Activated CD4-positive, alpha-beta memory T cell treated with anti-CD3 and anti-CD28 coated beads for 36 hours (primary cell): ENCODE measurements around the gene HMCN2. TPM values are rescaled to one million over a fixed set of nuclear protein-coding genes. Genes with fewer than 3 reads are reported as not detected.

Experiments used
- CTCF ChIA-PET: fragments of 350-600 bp; sonication (Branson Sonifier 250); formaldehyde crosslinking; loops from one replicate; lab custom pipeline; 2021; ENCODE audit warnings: antibody characterized with exemption, inconsistent platforms; lab: Charles Lee
- POLR2A ChIA-PET: fragments of 350-600 bp; sonication (Branson Sonifier 250); formaldehyde crosslinking; loops from one replicate; lab custom pipeline; 2021; ENCODE audit warnings: antibody characterized with exemption; lab: Charles Lee
- DNase-seq: peaks from one replicate; pipeline ENCODE4 v3.0.0-alpha.2; 2020
- H3K27ac Mint-ChIP-seq: one replicate; pipeline ENCODE4 v1.8.0; 2021; ENCODE audit warnings: mixed read lengths
- H3K27me3 Mint-ChIP-seq: one replicate; pipeline ENCODE4 v1.8.0; 2021; ENCODE audit warnings: mixed read lengths
- H3K36me3 Mint-ChIP-seq: one replicate; pipeline ENCODE4 v1.8.0; 2021; ENCODE audit warnings: mixed read lengths
- H3K4me1 Mint-ChIP-seq: one replicate; pipeline ENCODE4 v1.8.0; 2021; ENCODE audit warnings: low read depth, mixed read lengths
- H3K4me3 Mint-ChIP-seq: one replicate; pipeline ENCODE4 v1.8.0; 2021; ENCODE audit warnings: mild to moderate bottlenecking, mixed read lengths
- H3K9me3 Mint-ChIP-seq: one replicate; pipeline ENCODE4 v1.8.0; 2021; ENCODE audit warnings: mixed read lengths
- intact Hi-C: fragments of 100-400 bp; cut with micrococcal nuclease; formaldehyde crosslinking; loops from one replicate; pipeline ENCODE4 v1.15.1; 2023
- total RNA-seq, 2 experiments: library from RNA; stranded (reverse); gene quantifications; one replicate each; pipeline ENCODE4 v1.2.3, GENCODE V29; 2021

Gene HMCN2
- total RNA-seq, 2 experiments from 2014 or later = not detected

DNA sequence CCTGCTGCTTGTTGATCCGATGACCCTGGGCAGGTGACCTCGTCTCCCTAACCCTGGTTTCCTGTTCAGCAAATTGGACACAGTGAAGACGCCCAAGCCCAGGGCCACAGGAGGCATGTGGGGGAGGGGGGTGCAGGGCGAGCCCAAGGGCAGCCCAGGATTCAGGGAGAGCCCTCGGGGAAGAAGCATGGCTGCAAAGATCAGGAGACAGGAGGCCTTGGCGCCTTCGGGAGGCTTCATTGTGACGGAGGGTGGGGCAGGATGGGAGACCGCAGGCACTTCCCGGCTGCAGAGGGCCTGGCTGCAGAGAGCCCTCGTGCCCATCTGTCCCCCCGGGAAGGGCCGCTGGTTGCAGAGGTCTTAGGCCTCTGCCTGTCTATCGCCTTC lies 185.4 kb downstream of the HMCN2 start:
- peaks cover 8% of the 10 kb centered on the region for H3K4me1 Mint-ChIP-seq
- ChIA-PET POLR2A (no interaction called here), CTCF (no interaction called here)
- no peak overlapping the region for H3K27ac Mint-ChIP-seq
- no peak for DNase-seq
- intact Hi-C loops = no loop called here
- no peaks in the 10 kb centered on the region for H3K36me3 Mint-ChIP-seq
- no peaks in the 10 kb centered on the region for H3K9me3 Mint-ChIP-seq
- peaks cover 19% of the 10 kb centered on the region for H3K27me3 Mint-ChIP-seq
- H3K4me3 Mint-ChIP-seq = no peak overlapping the region

DNA sequence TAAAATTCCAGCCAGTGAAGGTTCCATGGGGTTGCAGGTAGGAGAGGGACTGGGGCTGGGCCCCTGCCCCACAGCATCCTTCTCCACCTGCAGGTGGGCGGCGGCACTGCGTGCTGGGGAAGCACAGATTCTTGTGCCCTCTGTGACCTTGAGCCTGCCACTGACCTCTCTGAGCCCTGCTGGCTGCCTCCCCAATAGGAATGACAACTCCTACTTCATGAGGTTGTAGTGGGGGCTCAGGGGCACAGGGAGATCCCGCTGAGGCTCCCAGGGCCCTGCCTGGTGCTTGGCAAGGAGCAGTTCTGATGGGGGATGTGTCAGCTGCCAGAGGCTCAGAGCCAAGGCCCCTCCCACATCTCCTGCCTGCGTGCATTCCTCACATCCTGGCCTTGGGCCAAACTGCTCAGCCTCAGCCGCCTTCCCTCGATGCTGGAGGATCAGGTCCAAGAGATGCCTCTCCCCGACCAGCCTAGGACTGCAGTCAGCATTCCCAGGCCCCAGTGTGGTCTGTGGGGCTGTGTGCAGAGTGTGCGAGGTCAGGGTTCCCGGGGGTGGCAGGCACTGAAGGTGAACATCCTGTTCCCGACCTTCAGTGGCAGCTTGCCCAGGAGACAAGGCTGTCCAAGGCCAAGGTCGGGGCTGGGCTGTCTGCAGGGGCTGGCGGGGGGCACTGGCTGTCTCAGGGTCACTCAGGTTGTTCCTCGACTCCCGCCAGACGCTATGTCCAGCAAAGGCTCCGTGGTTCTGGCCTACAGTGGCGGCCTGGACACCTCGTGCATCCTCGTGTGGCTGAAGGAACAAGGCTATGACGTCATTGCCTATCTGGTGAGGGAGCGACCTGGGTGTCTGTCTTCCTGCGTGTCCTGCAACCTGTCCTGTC lies 186.2 kb downstream of the HMCN2 start:
- Mint-ChIP-seq H3K9me3 (no peaks in the 10 kb centered on the region), H3K4me1 (peaks cover 6% of the 10 kb centered on the region), H3K36me3 (no peaks in the 10 kb centered on the region), H3K27ac (no peak overlapping the region), H3K4me3 (no peak overlapping the region), H3K27me3 (peaks cover 15% of the 10 kb centered on the region)
- ChIA-PET CTCF (interaction anchor here (1.7 kb wide), 1 partner anchor 232 kb away, joined by 6 read pairs; no protein-coding TSS in a partner anchor), POLR2A (no interaction called here)
- intact Hi-C loops = no loop called here
- DNase-seq = peak; percentile 40

DNA sequence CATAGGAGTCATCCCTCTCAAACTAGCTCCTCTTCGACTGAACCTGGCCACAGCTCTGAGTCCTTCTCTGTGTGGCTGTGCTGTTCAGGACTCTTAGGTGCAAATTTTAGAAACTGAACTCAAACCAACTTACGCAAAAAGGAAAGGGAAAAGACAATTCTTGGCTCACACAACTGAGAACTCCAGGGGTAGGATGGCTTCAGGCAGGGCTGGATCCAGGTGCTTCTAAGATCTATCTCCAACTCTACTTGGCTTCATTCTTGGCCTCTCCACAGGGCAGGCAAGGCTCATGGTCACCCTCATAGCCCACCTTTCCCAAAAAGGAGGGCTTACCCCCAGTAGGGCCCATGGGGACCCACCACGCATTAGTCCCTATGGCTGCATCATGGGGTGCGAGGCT lies 187.3 kb downstream of the HMCN2 start:
- intact Hi-C loops = no loop called here
- POLR2A ChIA-PET = no interaction called here
- CTCF ChIA-PET = interaction anchor here (1.4 to 1.7 kb wide), 2 partner anchors 229 to 231 kb away, joined by 6 to 7 read pairs; no protein-coding TSS in a partner anchor
- H3K4me3 Mint-ChIP-seq = no peak overlapping the region
- H3K27ac Mint-ChIP-seq = no peak overlapping the region
- no peaks in the 10 kb centered on the region for H3K36me3 Mint-ChIP-seq
- peaks cover 5% of the 10 kb centered on the region for H3K4me1 Mint-ChIP-seq
- no peak for DNase-seq
- H3K9me3 Mint-ChIP-seq = no peaks in the 10 kb centered on the region
- peaks cover 12% of the 10 kb centered on the region for H3K27me3 Mint-ChIP-seq

DNA sequence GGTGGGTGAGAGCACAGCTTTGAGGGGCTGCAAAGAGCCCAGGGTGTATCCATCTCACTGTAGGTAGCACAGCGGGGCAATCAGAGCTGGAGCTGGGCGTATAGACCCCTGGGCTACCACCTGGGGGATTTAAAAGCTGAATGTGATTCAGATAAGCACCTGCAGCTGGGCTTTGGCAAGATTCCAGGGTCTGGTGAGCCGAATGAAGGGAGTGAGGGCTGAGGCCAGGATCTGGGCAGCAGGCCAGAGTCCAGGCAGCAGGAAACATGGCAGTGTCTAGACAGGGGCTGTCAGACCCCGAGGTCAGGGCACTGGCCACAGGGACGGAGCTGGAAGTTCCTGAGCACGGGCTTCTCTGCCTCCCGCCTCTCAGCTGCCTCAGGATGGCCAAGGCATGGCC lies 187.9 kb downstream of the HMCN2 start:
- CTCF ChIA-PET = interaction anchor here (1.4 to 1.7 kb wide), 2 partner anchors 229 to 231 kb away, joined by 6 to 7 read pairs; no protein-coding TSS in a partner anchor
- no peak overlapping the region for H3K27ac Mint-ChIP-seq
- DNase-seq = no peak
- no peaks in the 10 kb centered on the region for H3K9me3 Mint-ChIP-seq
- H3K4me3 Mint-ChIP-seq = no peak overlapping the region
- intact Hi-C loops = no loop called here
- no peaks in the 10 kb centered on the region for H3K4me1 Mint-ChIP-seq
- H3K27me3 Mint-ChIP-seq = peaks cover 9% of the 10 kb centered on the region
- no peaks in the 10 kb centered on the region for H3K36me3 Mint-ChIP-seq
- POLR2A ChIA-PET = no interaction called here

DNA sequence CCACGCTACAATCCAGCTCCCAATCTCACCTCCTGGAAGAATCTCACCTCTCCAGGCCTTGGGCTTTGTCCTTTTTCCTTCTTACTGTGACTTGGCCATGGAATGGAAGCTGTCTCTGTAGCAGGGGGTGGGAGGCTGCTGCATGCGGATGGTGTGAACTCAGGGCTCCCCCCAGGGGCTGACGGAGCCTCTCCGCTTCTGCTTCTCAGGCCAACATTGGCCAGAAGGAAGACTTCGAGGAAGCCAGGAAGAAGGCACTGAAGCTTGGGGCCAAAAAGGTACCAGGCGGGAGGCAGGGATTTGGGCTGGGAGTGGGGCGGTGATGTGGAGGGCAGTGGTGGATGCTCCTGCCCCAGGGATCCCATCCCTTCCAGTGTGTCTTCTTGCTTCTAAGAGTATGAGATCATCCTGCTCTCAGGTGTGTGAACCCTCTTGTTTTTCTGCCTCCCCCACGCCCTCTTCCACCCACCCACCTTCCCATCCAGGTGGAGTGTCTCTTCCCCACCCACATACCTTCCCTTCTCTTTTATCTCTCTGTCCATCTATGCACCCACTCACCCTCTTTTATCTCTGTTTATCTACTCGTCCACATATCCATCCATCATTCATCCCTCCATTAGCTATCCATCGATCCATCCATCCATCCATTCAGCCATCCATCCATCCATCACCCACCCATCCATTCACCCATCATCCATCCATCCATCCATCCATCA lies 188.7 kb downstream of the HMCN2 start:
- ChIA-PET CTCF (interaction anchor here (0.7 to 1.4 kb wide), 2 partner anchors 228 to 230 kb away, joined by 3 to 7 read pairs; no protein-coding TSS in a partner anchor), POLR2A (no interaction called here)
- H3K36me3 Mint-ChIP-seq = no peaks in the 10 kb centered on the region
- no peaks in the 10 kb centered on the region for H3K4me1 Mint-ChIP-seq
- H3K9me3 Mint-ChIP-seq = no peaks in the 10 kb centered on the region
- H3K4me3 Mint-ChIP-seq = no peak overlapping the region
- intact Hi-C loops = no loop called here
- H3K27ac Mint-ChIP-seq = no peak overlapping the region
- no peak for DNase-seq
- peaks cover 6% of the 10 kb centered on the region for H3K27me3 Mint-ChIP-seq

DNA sequence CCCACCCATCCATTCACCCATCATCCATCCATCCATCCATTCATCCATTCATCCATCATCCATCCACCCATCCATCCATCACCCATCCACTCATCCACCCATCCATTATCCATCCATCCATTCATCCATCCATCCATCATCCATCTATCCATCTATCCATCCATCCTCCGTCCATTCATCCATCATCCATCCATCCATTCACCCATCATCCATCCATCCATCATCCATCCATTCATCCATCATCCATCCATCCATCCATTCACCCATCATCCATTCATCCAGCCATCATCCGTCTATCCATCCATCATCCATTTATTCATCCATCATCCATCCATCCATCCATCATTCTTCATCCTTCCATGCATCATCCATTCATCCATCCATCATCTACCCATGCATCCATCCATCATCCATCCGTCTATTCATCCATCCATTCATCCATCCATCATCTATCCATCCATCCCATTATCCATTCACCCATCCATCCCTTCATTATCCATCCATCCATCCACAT lies 189.3 kb downstream of the HMCN2 start:
- intact Hi-C loops = no loop called here
- ChIA-PET CTCF (no interaction called here), POLR2A (no interaction called here)
- Mint-ChIP-seq H3K36me3 (no peaks in the 10 kb centered on the region), H3K4me1 (no peaks in the 10 kb centered on the region), H3K4me3 (no peak overlapping the region), H3K27ac (no peak overlapping the region), H3K27me3 (peaks cover 6% of the 10 kb centered on the region), H3K9me3 (no peaks in the 10 kb centered on the region)
- DNase-seq = no peak

DNA sequence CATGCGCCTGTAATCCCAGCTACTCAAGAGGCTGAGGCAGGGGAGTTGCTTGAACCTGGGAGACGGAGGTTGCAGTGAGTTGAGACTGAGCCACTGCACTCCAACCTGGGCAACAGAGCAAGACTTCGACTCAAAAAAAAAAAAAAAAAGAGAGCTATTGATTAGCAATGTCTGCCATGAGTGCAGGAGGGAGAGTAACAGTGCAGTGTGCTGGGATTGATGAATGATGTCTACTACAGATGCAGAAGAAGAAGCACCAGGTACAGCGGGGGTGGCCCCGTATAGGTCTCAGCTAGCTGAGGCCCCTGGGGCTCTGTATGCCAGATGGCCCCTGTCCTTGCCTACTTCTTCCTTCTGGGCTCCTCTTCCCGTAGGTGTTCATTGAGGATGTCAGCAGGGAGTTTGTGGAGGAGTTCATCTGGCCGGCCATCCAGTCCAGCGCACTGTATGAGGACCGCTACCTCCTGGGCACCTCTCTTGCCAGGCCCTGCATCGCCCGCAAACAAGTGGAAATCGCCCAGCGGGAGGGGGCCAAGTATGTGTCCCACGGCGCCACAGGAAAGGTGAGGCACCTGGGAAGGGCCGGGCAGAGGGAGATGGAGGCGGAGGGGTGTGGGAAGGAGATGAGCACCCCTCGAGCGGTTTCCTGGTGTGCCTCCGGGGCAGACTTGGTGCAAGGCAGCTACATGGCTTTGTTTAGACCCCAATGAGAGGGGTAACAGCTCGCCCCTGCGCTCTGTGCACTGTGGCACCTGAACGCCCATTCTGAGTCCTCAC lies 192.7 kb downstream of the HMCN2 start:
- no peak overlapping the region for H3K4me3 Mint-ChIP-seq
- H3K36me3 Mint-ChIP-seq = no peaks in the 10 kb centered on the region
- intact Hi-C loops = no loop called here
- H3K4me1 Mint-ChIP-seq = no peaks in the 10 kb centered on the region
- peaks cover 12% of the 10 kb centered on the region for H3K27me3 Mint-ChIP-seq
- no peak overlapping the region for H3K27ac Mint-ChIP-seq
- ChIA-PET POLR2A (no interaction called here), CTCF (interaction anchor here (0.5 to 10.8 kb wide), 2 partner anchors 224 to 1430 kb away, joined by 3 to 158 read pairs; partner anchors contain the start of gene SH3GLB2)
- no peak for DNase-seq
- H3K9me3 Mint-ChIP-seq = no peaks in the 10 kb centered on the region

DNA sequence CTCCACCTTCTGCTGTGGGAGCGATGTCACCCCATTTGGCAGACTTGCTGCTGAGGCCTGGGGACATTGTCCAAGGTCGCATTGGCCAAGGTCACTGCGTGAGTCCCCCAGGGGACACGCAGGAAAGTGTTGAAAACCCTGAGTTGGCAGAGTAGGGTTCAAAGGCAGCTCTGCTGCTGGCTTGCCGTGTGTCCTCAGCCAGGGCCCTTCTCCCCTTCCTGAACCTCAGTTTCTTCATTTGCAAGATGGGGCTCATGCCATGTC lies 193.2 kb downstream of the HMCN2 start:
- ChIA-PET POLR2A (no interaction called here), CTCF (interaction anchor here (10.8 kb wide), 1 partner anchor 223 kb away, joined by 158 read pairs; no protein-coding TSS in a partner anchor)
- no peaks in the 10 kb centered on the region for H3K36me3 Mint-ChIP-seq
- no peaks in the 10 kb centered on the region for H3K4me1 Mint-ChIP-seq
- intact Hi-C loops = no loop called here
- no peak overlapping the region for H3K4me3 Mint-ChIP-seq
- DNase-seq = no peak
- no peaks in the 10 kb centered on the region for H3K9me3 Mint-ChIP-seq
- H3K27ac Mint-ChIP-seq = no peak overlapping the region
- peaks cover 13% of the 10 kb centered on the region for H3K27me3 Mint-ChIP-seq

DNA sequence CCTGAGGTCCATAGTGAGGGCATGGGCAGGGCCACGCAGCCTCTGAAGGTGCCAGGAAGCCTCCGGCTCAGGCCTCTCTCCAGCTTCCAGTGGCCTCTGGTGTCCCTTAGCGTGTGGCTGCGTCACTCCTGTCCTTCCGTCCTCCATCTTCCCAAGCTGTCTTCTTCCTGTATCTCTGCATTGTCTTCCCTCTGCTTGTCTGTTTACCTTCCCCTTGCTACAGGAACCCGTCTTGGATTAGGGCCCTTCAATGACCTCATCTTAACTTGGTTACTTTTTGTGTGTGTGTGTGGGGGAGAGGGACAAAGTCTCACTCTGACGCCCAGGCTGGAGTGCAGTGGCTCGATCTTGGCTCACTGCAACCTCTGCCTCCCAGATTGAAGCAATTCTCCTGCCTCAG lies 193.6 kb downstream of the HMCN2 start:
- DNase-seq = no peak
- H3K9me3 Mint-ChIP-seq = no peaks in the 10 kb centered on the region
- H3K4me1 Mint-ChIP-seq = no peaks in the 10 kb centered on the region
- ChIA-PET CTCF (interaction anchor here (10.8 kb wide), 1 partner anchor 223 kb away, joined by 158 read pairs; no protein-coding TSS in a partner anchor), POLR2A (no interaction called here)
- intact Hi-C loops = no loop called here
- H3K4me3 Mint-ChIP-seq = no peak overlapping the region
- no peak overlapping the region for H3K27ac Mint-ChIP-seq
- H3K27me3 Mint-ChIP-seq = peaks cover 16% of the 10 kb centered on the region
- H3K36me3 Mint-ChIP-seq = no peaks in the 10 kb centered on the region

DNA sequence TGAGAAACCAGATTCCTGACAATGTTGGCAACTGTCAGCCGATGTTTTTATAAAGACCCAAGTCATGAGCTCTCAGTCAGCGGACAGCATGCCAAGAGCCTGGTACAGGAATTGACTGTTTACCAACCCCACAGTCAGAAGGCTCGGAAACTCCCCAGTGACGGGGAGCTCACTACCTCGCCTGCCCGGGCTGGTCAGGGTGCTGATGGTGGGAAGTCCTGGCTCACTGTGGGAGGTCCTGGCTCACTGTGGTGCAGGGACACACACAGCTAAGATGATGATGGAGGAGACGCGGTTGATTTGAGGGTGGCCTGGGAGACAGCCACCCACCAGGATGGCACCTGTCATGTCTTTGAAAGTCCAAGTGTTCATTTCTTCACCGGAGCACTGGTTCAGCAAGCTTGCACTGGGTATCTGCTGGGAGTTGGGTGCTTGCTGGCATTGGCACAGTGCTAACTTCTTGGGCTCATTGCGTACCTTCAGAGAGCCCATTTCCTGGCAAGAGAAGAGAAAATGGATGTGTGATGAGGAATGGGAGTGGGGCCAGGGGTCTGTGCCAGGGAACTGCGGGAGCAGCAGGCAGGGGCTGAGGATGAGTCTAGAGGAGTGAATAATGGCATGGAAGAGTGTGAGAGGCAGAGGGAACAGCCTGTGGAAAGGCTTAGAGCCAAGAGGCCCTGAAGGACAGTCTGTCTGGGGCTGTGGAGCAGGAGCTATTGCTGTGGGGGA lies 194.5 kb downstream of the HMCN2 start:
- POLR2A ChIA-PET = no interaction called here
- Mint-ChIP-seq H3K4me3 (no peak overlapping the region), H3K27ac (no peak overlapping the region), H3K36me3 (no peaks in the 10 kb centered on the region), H3K27me3 (peaks cover 16% of the 10 kb centered on the region), H3K4me1 (no peaks in the 10 kb centered on the region), H3K9me3 (no peaks in the 10 kb centered on the region)
- CTCF ChIA-PET = interaction anchor here (0.6 to 10.8 kb wide), 11 partner anchors 13 to 241 kb away, joined by 3 to 158 read pairs (median 4); partner anchors contain the start of gene EXOSC2
- intact Hi-C loops = no loop called here
- no peak for DNase-seq

DNA sequence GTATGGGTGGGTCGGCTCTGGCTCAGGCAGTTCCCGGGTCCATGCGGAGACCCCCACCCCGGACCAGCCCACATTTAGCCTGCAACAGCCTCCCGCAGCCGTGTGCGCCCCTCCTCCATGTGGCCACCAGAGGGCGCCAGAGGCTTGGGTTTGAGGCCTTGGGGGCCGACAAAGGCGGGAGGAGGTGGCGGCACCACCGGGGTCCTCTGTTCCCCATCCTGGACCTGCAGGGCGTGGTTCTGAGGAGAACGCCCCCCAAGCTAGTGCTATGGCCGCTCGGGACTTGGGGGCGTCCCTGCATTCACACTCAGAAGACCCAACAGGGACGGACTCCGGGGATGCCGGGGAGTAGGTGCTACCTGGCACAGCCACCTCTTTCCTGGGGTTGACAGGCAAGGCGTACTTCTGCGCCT lies 195.7 kb downstream of the HMCN2 start:
- peak; percentile 74 for DNase-seq
- Mint-ChIP-seq H3K27ac (no peak overlapping the region), H3K27me3 (peaks cover 17% of the 10 kb centered on the region), H3K4me3 (no peak overlapping the region), H3K9me3 (no peaks in the 10 kb centered on the region), H3K4me1 (no peaks in the 10 kb centered on the region), H3K36me3 (no peaks in the 10 kb centered on the region)
- intact Hi-C loops = loop anchor here (1.0 kb wide), 1 partner anchor 221 kb away; no protein-coding TSS in a partner anchor
- ChIA-PET POLR2A (no interaction called here), CTCF (interaction anchor here (0.6 to 10.8 kb wide), 8 partner anchors 12 to 331 kb away, joined by 3 to 158 read pairs (median 4); partner anchors contain the start of gene EXOSC2)
